ENCODE measurements around the gene DFFB.

DFFB gene

DNA sequence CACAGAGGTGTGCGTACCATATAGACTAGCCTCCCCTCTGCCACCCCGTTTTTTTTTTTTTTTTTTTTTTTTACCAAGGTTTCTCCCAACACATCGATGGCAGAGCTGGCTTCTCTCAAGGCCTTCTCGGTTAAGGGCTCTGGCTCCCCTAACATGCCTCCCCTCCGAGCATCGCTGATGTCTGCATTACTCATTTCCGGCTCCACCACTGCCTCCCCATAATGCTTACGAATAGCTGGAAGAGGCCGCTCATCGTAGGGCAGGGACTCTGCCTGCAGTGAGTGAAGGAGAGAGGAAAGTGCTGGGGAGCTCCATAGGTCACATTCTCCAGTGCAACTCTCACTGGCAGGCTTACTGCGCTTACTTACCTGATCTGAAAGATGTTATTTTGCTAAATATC lies 20.9 kb upstream of the DFFB start (continued):
- TF ChIP-seq, protein P1, sequence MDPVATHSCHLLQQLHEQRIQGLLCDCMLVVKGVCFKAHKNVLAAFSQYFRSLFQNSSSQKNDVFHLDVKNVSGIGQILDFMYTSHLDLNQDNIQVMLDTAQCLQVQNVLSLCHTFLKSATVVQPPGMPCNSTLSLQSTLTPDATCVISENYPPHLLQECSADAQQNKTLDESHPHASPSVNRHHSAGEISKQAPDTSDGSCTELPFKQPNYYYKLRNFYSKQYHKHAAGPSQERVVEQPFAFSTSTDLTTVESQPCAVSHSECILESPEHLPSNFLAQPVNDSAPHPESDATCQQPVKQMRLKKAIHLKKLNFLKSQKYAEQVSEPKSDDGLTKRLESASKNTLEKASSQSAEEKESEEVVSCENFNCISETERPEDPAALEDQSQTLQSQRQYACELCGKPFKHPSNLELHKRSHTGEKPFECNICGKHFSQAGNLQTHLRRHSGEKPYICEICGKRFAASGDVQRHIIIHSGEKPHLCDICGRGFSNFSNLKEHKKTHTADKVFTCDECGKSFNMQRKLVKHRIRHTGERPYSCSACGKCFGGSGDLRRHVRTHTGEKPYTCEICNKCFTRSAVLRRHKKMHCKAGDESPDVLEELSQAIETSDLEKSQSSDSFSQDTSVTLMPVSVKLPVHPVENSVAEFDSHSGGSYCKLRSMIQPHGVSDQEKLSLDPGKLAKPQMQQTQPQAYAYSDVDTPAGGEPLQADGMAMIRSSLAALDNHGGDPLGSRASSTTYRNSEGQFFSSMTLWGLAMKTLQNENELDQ (tag by site-specific recombination; IDR thresholded peaks at IDR 0.05; ENCODE audit: low read depth), result no peak
- TF ChIP-seq SCRT2 (tag by site-specific recombination; IDR thresholded peaks at IDR 0.05) (no peak), ZNF707 (tag by site-specific recombination; IDR thresholded peaks at IDR 0.05) (no peak), BCL6B (tag by site-specific recombination; IDR thresholded peaks at IDR 0.05) (no peak), ZBTB10 (tag by site-specific recombination; IDR thresholded peaks at IDR 0.05) (no peak), ZNF174 (tag by site-specific recombination; IDR thresholded peaks at IDR 0.05) (no peak), ZNF645 (tag by site-specific recombination; IDR thresholded peaks at IDR 0.05) (no peak), GLIS2 (tag by site-specific recombination; IDR thresholded peaks at IDR 0.05) (no peak), REPIN1 (tag by site-specific recombination; IDR thresholded peaks at IDR 0.05; ENCODE audit: low read depth) (no peak), TSHZ1 (tag by site-specific recombination; IDR thresholded peaks at IDR 0.05; ENCODE audit: borderline replicate concordance) (no peak)

- no peaks in the 10 kb centered on the region for H3K9me3 ChIP-seq (ENCODE audit: control insufficient read depth, insufficient read depth, low read depth, low read length)
- TF ChIP-seq TRIM28 (IDR thresholded peaks at IDR 0.05; ENCODE audit: borderline replicate concordance, low read length) (peak; percentile 45; the same call in 1 of the 2 replicates), ZNF529 (tag by site-specific recombination; IDR thresholded peaks at IDR 0.05; ENCODE audit: insufficient replicate concordance) (no peak), ZNF837 (tag by site-specific recombination; IDR thresholded peaks at IDR 0.05) (no peak), SETDB1 (IDR thresholded peaks at IDR 0.05; ENCODE audit: insufficient read length, low read length) (peak; percentile 72)
- TF ChIP-seq, protein P2, sequence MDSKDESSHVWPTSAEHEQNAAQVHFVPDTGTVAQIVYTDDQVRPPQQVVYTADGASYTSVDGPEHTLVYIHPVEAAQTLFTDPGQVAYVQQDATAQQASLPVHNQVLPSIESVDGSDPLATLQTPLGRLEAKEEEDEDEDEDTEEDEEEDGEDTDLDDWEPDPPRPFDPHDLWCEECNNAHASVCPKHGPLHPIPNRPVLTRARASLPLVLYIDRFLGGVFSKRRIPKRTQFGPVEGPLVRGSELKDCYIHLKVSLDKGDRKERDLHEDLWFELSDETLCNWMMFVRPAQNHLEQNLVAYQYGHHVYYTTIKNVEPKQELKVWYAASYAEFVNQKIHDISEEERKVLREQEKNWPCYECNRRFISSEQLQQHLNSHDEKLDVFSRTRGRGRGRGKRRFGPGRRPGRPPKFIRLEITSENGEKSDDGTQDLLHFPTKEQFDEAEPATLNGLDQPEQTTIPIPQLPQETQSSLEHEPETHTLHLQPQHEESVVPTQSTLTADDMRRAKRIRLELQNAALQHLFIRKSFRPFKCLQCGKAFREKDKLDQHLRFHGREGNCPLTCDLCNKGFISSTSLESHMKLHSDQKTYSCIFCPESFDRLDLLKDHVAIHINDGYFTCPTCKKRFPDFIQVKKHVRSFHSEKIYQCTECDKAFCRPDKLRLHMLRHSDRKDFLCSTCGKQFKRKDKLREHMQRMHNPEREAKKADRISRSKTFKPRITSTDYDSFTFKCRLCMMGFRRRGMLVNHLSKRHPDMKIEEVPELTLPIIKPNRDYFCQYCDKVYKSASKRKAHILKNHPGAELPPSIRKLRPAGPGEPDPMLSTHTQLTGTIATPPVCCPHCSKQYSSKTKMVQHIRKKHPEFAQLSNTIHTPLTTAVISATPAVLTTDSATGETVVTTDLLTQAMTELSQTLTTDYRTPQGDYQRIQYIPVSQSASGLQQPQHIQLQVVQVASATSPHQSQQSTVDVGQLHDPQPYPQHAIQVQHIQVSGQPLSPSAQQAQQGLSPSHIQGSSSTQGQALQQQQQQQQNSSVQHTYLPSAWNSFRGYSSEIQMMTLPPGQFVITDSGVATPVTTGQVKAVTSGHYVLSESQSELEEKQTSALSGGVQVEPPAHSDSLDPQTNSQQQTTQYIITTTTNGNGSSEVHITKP (tag by site-specific recombination; IDR thresholded peaks at IDR 0.05), result no peak
- H3K36me3 ChIP-seq (ENCODE audit: control insufficient read depth in 2 of 2, insufficient read depth in 1 of 2, low read length in 2 of 2), result peaks cover 36 to 91% of the 10 kb centered on the region in 2 experiments
- no peak overlapping the region for H3K4me3 ChIP-seq (ENCODE audit: low read depth, low read length)
- ChIA-PET CTCF (no interaction called here), POLR2A (no interaction called here)
- no peak overlapping the region for H3K27ac ChIP-seq (ENCODE audit: extremely low read depth, low read depth, low read length)
- H3K4me1 ChIP-seq (ENCODE audit: control insufficient read depth, insufficient read depth, low read length), result no peaks in the 10 kb centered on the region
Observed at GRCh38 chr1:3837200-3837599, 20.1 kb upstream of the DFFB start.

All from HEK293 (cell line).